ENCODE results near the gene LRR1. TPM values are rescaled to one million over a fixed set of nuclear protein-coding genes. Genes with fewer than 3 reads are reported as not detected.

LRR1 gene
- polyA plus RNA-seq, 2 of the 4 experiments (the other 2 are of a cell fraction): 50.7 to 52.8 TPM

DNA sequence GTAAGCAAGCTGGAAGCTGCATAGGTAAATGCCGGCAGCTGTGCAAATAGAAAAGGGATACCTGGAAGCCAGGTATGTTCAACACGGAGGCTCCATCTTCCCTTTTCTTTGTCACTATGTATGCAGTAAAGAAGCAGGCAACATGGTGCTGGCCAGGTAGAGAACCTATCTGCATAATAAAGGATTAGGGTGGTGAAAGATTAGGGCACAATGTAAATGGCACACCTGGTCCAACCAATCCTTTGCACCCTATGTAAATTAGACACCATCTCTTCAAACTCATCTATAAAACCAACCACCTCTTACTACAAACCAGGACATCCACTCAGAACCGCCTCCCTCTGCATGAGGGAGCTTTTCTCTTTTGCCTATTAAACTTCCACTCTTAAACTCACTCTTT lies 44.8 kb upstream of the LRR1 start:
- Histone ChIP-seq H3K9me3 (no peaks in the 10 kb centered on the region), H3K4me1 (peaks cover 9% of the 10 kb centered on the region; the same call in 2 of the 3 replicates), H3K27ac (no peak overlapping the region), H3K4me3 (no peak overlapping the region), H3K4me2 (no peak overlapping the region)
- DNase-seq (ENCODE audit: low read depth in 1 of 2, low spot score in 1 of 2) (no peak), ATAC-seq (no peak), FAIRE-seq (no peak)
- no peak for TF ChIP-seq EHMT2 (IDR thresholded peaks at IDR 0.05; ENCODE audit: low read depth)
- no peak for TF ChIP-seq KDM5A (IDR thresholded peaks at IDR 0.05)
- no peak for TF ChIP-seq JUN (IDR thresholded peaks at IDR 0.05)
- TF ChIP-seq FOSL2 (IDR thresholded peaks at IDR 0.05): no peak
- no peak for TF ChIP-seq FOSL2 (CRISPR knock-in tag; IDR thresholded peaks at IDR 0.05)
- no peak for TF ChIP-seq EP300 (IDR thresholded peaks at IDR 0.05)
- TF ChIP-seq ZC3H11A (IDR thresholded peaks at IDR 0.05): no peak
- no peak for TF ChIP-seq HMGXB4 (CRISPR knock-in tag; IDR thresholded peaks at IDR 0.05; ENCODE audit: borderline replicate concordance)
- no peak for TF ChIP-seq FOSB (CRISPR knock-in tag; IDR thresholded peaks at IDR 0.05)
- TF ChIP-seq HOXA7 (CRISPR knock-in tag; IDR thresholded peaks at IDR 0.05): no peak
- TF ChIP-seq POLR2A (IDR thresholded peaks at IDR 0.05; ENCODE audit: low read length): no peak
- TF ChIP-seq FOXS1 (CRISPR knock-in tag; IDR thresholded peaks at IDR 0.05): no peak
- whole genome bisulfite sequencing (ENCODE audit: missing lambda C conversion rate): 63% methylated on average over 3 of the region's 3 CpGs
- POLR2A ChIA-PET: no interaction called here
- CTCF ChIA-PET: interaction anchor here (0.8 to 1.1 kb wide), 3 partner anchors 9 to 94 kb away, joined by 3 read pairs; no protein-coding TSS in a partner anchor

GRCh38 chr14:49559979-49560768 lies 38.6 kb upstream of the LRR1 start:
- Histone ChIP-seq H3K27ac (no peak overlapping the region), H3K4me1 (no peaks in the 10 kb centered on the region), H3K4me3 (no peak overlapping the region), H3K4me2 (no peak overlapping the region), H3K9me3 (peaks cover 5% of the 10 kb centered on the region; the same call in 1 of the 3 replicates)
- no peak for ATAC-seq
- no peak for DNase-seq (ENCODE audit: low read depth in 1 of 2, low spot score in 1 of 2)
- WGBS (ENCODE audit: missing lambda C conversion rate): 54% methylated on average over 6 of the region's 6 CpGs
- ChIA-PET CTCF (no interaction called here), POLR2A (interaction anchor here (1.2 kb wide), 1 partner anchor 26 kb away, joined by 3 read pairs; the partner anchor contains the start of gene RPS29)
- FAIRE-seq: no peak
- no peak for TF ChIP-seq HOXB5 (CRISPR knock-in tag; IDR thresholded peaks at IDR 0.05)

- FAIRE-seq (no peak), DNase-seq (ENCODE audit: low read depth in 1 of 2, low spot score in 1 of 2) (no peak), ATAC-seq (no peak; a peak in 1 of 6 replicates)
- H3K4me1 ChIP-seq: no peaks in the 10 kb centered on the region
- ChIA-PET CTCF (no interaction called here), POLR2A (no interaction called here)
- H3K9me3 ChIP-seq: peaks cover 4% of the 10 kb centered on the region; the same call in 1 of the 3 replicates
- H3K27ac ChIP-seq: no peak overlapping the region
- WGBS (ENCODE audit: missing lambda C conversion rate): 85% methylated on average over 12 of the region's 12 CpGs
- no peak overlapping the region for H3K4me3 ChIP-seq
- TF ChIP-seq EHMT2 (IDR thresholded peaks at IDR 0.05; ENCODE audit: low read depth): no peak
- TF ChIP-seq, protein P1, sequence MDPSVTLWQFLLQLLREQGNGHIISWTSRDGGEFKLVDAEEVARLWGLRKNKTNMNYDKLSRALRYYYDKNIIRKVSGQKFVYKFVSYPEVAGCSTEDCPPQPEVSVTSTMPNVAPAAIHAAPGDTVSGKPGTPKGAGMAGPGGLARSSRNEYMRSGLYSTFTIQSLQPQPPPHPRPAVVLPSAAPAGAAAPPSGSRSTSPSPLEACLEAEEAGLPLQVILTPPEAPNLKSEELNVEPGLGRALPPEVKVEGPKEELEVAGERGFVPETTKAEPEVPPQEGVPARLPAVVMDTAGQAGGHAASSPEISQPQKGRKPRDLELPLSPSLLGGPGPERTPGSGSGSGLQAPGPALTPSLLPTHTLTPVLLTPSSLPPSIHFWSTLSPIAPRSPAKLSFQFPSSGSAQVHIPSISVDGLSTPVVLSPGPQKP (IDR thresholded peaks at IDR 0.05; ENCODE audit: low read depth, low read length): no peak
- TF ChIP-seq RFX5 (IDR thresholded peaks at IDR 0.05): no peak
- no peak for TF ChIP-seq SREBF2 (IDR thresholded peaks at IDR 0.05)
- TF ChIP-seq POLR2AphosphoS2 (conservative IDR thresholded peaks at IDR 0.05; ENCODE audit: low read length): no peak
- TF ChIP-seq GATA3 (IDR thresholded peaks at IDR 0.05; ENCODE audit: borderline replicate concordance): no peak
- no peak for TF ChIP-seq SMC3 (IDR thresholded peaks at IDR 0.05)
- H3K4me2 ChIP-seq: no peak overlapping the region
These were observed 32.0 kb upstream of the LRR1 start for GRCh38 chr14:49566714-49567113.
